ENCODE results near the gene LAMB4.

Gene LAMB4

GRCh38 chr7:108130261-108130660 is at the start of gene LAMB4:
LAMB4 (minus strand) TSS chr7:108130361; CDS start chr7:108123164, 7,197 bp downstream.
- no peak for DNase-seq

- peak; percentile 53 for DNase-seq
Observed at GRCh38 chr7:108178398-108178797, 48.2 kb upstream of the LAMB4 start.

GRCh38 chr7:108171164-108171563 is 41.0 kb upstream of the LAMB4 start:
- no peak for DNase-seq

- DNase-seq = no peak
Observed at GRCh38 chr7:108170251-108170650, 40.1 kb upstream of the LAMB4 start.

- DNase-seq = no peak
Observed at GRCh38 chr7:108167460-108167859, 37.3 kb upstream of the LAMB4 start.

DNA sequence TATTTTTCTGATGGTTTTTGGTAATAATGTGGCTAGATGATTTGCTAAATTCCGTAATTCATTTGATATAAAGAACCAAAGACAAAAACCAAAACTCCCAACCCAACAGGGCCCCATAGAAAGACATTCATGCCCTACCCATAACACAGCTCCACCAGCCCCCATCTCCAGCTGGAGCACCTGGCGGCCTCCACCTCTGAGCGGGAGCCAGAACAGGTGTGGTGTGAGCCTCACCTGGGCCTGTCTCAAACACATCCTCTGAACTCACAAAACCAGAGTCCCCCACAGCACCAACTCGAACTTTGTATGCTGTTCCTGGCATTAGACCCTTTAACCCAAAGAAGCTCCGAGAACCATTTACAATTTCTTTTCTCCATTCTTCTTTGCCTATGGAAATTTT is 36.5 kb upstream of the LAMB4 start:
- DNase-seq = no peak

DNA sequence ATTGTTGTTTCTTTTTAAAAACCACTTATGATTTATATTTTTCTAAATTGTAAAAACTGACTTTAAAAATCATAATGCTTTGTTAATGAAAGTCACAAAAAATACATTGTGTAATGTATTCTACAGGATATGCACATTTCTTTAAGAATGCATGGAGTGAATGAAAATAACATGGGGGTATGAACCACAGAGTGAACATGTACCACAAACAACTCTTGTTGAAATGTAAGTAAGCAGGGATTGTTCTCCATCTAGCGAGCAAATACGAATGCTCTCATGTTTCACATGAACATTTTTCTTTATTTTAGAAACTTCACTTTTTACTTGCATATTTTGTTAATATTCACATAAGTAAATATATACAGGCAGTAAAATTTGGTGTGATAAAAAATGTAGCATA is 35.6 kb upstream of the LAMB4 start:
- DNase-seq = no peak

DNA sequence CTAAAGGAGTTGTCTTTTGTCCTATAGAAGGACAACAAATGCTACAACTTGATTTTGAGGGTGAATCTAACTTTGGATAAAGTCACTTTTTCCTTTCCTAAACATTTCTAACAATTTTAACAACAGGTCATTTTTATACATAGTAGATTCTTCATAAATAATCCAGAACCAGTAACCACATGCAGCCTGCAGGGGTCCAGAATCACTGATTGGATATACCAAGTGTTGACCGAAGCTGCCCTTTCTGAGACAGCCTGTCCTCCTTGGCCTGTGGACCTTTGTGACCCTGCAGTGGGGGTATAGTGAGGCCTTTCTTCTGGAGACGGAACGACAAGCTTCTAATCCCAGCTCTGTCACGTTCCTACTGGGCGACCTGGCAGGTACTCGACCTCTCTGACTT is 34.8 kb upstream of the LAMB4 start:
- no peak for DNase-seq

DNA sequence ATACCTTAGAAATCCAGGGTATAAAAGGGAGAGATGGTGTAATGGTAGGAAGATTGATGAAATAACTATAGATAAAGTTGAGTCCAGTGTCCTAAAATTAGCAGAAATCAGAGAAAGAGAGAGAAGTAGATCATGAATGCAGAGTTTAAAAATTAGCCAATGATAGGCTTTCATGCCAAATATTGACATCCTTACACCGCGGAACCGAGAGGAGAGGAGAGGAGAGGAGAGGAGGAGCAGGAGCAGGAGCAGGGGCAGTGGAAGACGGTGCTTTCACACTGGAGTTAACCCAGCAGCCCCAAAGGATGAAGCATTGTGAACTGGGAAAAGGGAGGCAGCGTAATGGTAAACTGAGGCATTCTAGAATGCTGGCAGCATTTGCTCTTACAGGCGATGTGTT is 34.2 kb upstream of the LAMB4 start:
- DNase-seq = no peak

GRCh38 chr7:108158776-108159175 is 28.6 kb upstream of the LAMB4 start:
- DNase-seq = no peak

GRCh38 chr7:108157606-108158335 is 27.6 kb upstream of the LAMB4 start:
- DNase-seq = no peak

DNA sequence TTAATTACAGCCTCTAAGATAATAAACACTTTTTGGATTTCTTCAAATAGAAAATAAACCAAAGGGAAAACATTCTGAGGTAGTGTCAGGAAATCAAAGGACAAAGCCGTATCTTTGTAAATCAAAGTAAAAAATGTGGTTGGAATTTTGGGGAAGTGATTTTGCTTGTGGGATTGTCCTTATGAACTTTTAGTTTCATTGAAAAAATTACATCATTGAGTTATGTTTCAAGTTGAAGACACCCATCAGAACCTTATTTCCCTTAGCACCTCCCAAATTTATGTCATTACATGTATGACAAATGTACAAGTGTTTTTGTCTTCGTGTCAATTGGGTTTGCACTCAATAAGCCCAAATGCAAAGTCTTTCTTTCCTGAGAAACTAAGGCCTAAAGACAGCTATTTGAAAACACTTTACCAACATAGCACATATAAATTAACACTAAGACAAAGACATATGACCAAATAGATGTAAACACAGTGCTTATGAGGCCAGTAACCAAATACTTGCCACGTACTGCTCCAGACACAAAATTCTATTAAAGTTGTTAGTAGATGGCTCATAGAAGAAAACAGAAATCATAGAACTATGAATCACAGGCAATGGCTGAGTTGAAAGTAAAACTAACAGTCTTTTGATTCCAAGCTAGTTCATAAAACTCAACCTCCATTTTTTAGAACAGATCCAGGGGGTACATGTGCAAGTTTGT is 26.9 kb upstream of the LAMB4 start:
- DNase-seq = no peak

GRCh38 chr7:108152198-108152597 is 22.0 kb upstream of the LAMB4 start:
- no peak for DNase-seq

DNA sequence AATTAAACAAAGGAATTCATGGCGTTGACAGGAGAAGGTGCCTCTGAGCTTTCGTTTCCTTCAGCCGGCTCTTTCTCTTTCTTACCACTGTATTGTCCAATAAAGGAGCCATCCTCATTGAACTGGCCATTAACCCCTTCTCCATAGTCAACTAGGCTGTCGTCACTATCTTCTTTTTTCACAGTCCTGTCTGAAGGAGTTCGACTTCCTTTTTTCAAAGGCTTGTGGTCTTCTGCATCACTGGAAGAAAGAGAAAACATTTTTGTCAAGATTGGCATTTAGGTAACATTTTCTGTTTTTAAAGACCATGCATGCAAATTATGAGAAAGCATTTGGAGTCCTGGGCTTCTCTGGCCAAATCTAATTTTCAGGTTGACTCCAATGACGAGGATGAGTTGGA is 19.7 kb upstream of the LAMB4 start:
- no peak for DNase-seq

- DNase-seq = no peak
Observed at GRCh38 chr7:108149119-108149518, 19.0 kb upstream of the LAMB4 start.

DNA sequence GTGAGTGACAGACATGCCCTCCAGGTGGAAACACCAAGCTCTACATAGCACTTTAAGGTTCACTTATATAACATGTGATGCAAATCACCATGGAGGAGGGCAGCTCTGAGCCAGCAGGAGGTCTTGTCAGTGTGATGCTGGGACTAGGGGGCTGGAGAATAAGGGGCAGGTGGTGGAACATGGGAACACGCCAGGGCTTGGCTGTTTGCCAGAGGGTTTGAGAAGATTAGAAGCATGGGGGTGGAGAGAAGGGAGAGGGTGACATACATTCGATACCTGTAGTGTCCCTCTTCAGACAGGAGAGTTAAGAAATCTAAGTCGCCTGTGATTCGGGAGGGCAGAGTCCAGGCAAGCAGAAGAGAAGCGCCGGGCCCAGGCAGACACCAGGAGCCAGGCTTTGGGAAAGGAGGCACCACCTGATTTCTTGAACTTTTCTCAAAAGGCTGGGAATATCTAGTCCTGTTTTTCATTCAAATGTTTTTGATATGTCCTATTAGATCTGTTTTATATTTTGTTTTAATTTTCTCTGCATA is 16.9 kb upstream of the LAMB4 start:
- peak; percentile 95 for DNase-seq

DNA sequence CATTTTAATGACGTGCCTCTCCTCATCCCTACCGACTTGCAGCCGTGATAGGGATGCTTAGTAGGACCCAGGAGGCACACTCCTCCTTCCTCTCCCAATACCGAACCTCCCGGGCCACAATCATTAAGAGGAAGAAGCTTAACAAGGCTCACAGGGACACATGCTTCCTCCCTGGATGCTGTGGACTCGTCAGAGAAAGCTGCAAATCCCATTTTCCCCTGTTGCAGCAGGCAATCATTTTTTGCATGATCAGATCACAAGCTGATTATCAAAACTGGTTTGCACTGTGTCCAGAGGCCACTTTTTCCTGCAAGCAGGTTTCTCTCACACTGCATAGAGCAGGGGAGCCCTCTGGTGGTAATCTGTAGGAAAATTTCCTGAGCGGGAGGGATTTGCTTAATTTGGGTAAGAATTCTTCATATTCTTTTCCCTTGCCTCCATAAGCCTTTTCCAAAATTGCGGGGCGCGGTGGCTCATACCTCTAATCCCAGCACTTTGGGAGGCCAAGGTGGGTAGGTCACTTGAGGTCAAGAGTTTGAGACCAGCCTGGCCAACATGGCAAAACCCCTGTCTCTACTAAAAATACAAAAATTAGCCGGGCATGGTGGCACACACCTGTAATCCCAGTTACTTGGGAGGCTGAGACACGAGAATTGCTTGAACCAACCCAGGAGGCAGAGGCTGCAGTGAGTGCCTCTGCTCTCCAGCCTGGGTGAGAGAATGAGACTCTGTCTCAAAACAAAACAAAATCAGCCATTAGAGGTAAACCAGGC is 16.1 kb upstream of the LAMB4 start:
- peak; percentile 59 for DNase-seq

- DNase-seq = no peak
Observed at GRCh38 chr7:108145401-108145800, 15.2 kb upstream of the LAMB4 start.

DNA sequence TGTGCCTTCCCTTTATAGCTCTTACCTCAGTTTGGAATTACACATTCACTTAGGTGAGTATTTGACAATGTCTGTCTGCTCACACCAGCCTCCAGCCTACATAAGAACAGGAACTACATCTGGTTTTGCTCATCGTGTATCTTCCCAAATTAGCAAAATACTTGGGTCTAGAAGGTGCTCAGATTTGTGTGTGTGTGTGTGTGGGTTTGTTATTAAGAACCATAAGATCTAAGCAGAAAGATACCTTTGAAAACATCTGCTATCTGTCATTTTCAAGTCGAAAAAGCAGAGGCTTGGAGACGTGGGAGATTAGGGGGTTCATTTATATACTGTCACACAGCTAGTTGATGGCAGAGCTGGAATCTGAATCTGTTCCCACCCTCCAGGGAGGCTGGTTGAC is 14.8 kb upstream of the LAMB4 start:
- DNase-seq = no peak

DNA sequence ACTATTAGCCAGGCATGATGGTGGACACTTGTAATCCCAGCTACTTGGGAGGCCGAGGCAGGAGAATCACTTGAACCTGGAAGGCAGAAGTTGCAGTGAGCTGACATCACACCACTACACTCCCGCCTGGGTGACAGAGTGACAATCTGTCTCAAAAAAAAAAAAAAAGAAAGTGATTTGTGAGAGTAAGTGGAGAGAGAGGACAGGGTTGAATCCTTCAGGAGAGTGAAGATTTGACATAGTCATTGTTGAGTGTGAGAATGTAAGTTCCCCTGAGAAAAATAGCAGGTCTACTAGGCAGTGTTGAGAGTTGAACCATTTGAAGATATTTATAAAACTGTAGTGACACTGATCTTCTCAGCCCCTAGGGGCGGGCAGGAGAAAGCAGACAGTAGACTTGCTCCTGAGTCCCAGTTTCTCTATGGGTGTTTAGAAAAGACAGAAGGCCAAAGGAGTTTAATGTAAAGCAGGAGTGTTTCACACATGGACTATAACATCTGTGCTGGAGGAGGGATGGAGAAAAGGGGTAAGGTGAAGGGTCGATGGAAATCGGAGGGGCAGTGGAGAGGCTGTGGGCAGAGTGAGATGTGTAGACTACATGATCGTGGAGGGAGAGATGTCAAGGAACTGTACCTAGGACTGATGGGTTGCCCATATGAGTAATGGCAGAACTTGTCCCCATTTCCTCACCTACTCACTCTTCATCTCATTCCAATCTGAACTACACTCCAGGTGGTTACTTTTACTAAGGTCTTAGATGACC is 13.7 kb upstream of the LAMB4 start:
- DNase-seq = no peak

DNA sequence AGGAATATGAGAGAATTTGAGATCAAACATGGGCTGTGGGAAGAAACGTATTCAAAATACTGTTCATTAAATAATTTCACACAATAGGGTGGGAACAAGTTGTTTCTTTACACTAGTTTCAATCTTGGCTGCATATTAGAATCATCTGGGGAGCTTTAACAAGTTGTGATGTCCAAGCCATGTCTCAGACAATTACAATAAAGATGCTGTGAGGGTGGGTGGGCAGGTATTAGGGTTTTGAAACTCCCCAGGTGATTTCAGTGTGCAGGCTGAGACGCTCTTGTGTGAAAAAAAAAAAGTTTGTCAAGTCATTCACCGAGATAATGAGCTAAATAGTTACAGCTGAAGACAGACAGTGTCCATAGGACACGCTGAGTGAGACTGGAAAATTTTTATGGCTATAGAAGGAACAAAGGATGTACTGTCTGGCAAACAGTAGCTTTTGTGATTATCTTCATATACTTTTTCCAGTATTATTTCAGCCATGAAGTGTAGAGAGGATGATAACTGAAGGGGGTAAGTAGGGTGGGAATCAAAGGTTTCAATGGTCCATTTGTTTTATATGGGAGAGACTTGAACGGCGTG is 12.6 kb upstream of the LAMB4 start:
- no peak for DNase-seq

GRCh38 chr7:108142180-108142579 is 12.0 kb upstream of the LAMB4 start:
- no peak for DNase-seq
